Measurements from ENCODE around the gene MRPS15.

GRCh38 chr1:36457691-36458090, 6.5 kb downstream of the MRPS15 start:
- no peak for TF ChIP-seq REST (IDR thresholded peaks at IDR 0.05; ENCODE audit: insufficient replicate concordance, low read depth)
- no peak for TF ChIP-seq CTCF (IDR thresholded peaks at IDR 0.05; ENCODE audit: insufficient read depth, low read length)
- peak; percentile 61; the same call in 1 of the 2 replicates for TF ChIP-seq POLR2AphosphoS5 (IDR thresholded peaks at IDR 0.05; ENCODE audit: low read depth)
- peak; percentile 34; the same call in 1 of the 2 replicates for TF ChIP-seq SPI1 (IDR thresholded peaks at IDR 0.05; ENCODE audit: borderline replicate concordance, low read depth)
- 0 out of 2 replicates have a peak, but pooled peaks have one; percentile 7 for TF ChIP-seq GABPA (IDR thresholded peaks at IDR 0.05; ENCODE audit: low read depth)

Data from HL-60 (cell line).